ENCODE measurements around the gene ABHD16A. TPM values are rescaled to one million over a fixed set of nuclear protein-coding genes. Genes with fewer than 3 reads are reported as not detected.

The ABHD16A gene
- total and polyA plus RNA-seq, 2 donors (not counting 3 experiments of a cell fraction or from before 2014, with no cell fraction given), result 48.9 to 60.3 TPM

DNA sequence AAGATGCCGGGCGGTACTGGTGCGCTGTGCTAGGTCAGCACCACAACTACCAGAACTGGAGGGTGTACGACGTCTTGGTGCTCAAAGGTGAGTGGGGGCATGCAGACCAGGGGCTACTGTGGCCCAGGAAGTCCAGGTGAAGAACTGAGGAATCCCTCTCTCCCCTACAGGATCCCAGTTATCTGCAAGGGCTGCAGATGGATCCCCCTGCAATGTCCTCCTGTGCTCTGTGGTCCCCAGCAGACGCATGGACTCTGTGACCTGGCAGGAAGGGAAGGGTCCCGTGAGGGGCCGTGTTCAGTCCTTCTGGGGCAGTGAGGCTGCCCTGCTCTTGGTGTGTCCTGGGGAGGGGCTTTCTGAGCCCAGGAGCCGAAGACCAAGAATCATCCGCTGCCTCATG is 4.6 kb upstream of the ABHD16A start:
- no peaks in the 10 kb centered on the region for H3K27me3 ChIP-seq (ENCODE audit: control insufficient read depth in 2 of 2, insufficient read depth in 2 of 2, low read length in 2 of 2)
- intact Hi-C loops (cut with micrococcal nuclease) (no loop called here), dilution Hi-C loops (cut with MboI; ENCODE audit: extremely low pct_ligation_motif_present, low sequenced_read_pairs) (no loop called here)
- no peaks in the 10 kb centered on the region for H3K9me1 ChIP-seq (replicated peaks; ENCODE audit: control insufficient read depth, extremely low read depth, insufficient read depth, low read length)
- DNase-seq (ENCODE audit: low read depth, low spot score) (no peak), FAIRE-seq (no peak)
- TF ChIP-seq POLR2AphosphoS5 (IDR thresholded peaks at IDR 0.05; ENCODE audit: insufficient read depth, low read depth, low read length) (no peak), MYC (IDR thresholded peaks at IDR 0.05; ENCODE audit: low read depth, low read length) (no peak), EZH2 (IDR thresholded peaks at IDR 0.05; ENCODE audit: borderline replicate concordance, low read depth, low read length, severe bottlenecking) (no peak), POLR2A (IDR thresholded peaks at IDR 0.05; ENCODE audit: low read depth, low read length) (no peak), GATA2 (IDR thresholded peaks at IDR 0.05; ENCODE audit: insufficient read depth, insufficient read length, low read depth, low read length) (no peak), FOS (IDR thresholded peaks at IDR 0.05; ENCODE audit: borderline replicate concordance, insufficient read depth, low read length) (no peak), JUN (IDR thresholded peaks at IDR 0.05; ENCODE audit: borderline replicate concordance, insufficient read depth, insufficient read length, low read depth) (no peak)
- TF ChIP-seq, protein P1, sequence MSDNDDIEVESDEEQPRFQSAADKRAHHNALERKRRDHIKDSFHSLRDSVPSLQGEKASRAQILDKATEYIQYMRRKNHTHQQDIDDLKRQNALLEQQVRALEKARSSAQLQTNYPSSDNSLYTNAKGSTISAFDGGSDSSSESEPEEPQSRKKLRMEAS (IDR thresholded peaks at IDR 0.05; ENCODE audit: insufficient read depth, insufficient read length), result no peak
- TF ChIP-seq, protein P2, sequence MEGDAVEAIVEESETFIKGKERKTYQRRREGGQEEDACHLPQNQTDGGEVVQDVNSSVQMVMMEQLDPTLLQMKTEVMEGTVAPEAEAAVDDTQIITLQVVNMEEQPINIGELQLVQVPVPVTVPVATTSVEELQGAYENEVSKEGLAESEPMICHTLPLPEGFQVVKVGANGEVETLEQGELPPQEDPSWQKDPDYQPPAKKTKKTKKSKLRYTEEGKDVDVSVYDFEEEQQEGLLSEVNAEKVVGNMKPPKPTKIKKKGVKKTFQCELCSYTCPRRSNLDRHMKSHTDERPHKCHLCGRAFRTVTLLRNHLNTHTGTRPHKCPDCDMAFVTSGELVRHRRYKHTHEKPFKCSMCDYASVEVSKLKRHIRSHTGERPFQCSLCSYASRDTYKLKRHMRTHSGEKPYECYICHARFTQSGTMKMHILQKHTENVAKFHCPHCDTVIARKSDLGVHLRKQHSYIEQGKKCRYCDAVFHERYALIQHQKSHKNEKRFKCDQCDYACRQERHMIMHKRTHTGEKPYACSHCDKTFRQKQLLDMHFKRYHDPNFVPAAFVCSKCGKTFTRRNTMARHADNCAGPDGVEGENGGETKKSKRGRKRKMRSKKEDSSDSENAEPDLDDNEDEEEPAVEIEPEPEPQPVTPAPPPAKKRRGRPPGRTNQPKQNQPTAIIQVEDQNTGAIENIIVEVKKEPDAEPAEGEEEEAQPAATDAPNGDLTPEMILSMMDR (IDR thresholded peaks at IDR 0.05; ENCODE audit: extremely low read depth in 1 of 2, insufficient read depth in 1 of 2, low read depth in 1 of 2, low read length in 2 of 2), result no peak
- BruUV-seq (replicated peaks), result no TSS peak
- no peaks in the 10 kb centered on the region for H3K36me3 ChIP-seq (ENCODE audit: control insufficient read depth in 2 of 2, extremely low read depth in 1 of 2, insufficient read depth in 2 of 2, low read length in 2 of 2)
- H3K4me2 ChIP-seq (ENCODE audit: insufficient read depth, low read length), result no peak overlapping the region
- POLR2A ChIA-PET, result no interaction called here
- H3K9me3 ChIP-seq (replicated peaks; ENCODE audit: control insufficient read depth, insufficient read depth, low read length), result no peaks in the 10 kb centered on the region
- CTCF ChIA-PET, result no interaction called here
- peaks cover under 1% of the 10 kb centered on the region for H3K79me2 ChIP-seq (ENCODE audit: control insufficient read depth, insufficient read depth, low read length)
- no peak overlapping the region for H2AFZ ChIP-seq (ENCODE audit: low read depth, low read length)
- H3K4me1 ChIP-seq (ENCODE audit: control insufficient read depth, extremely low read depth, insufficient read depth, low read length), result peaks cover 8% of the 10 kb centered on the region
- no peak overlapping the region for H3K27ac ChIP-seq (ENCODE audit: insufficient read depth, low read depth, low read length)
- no peak overlapping the region for H3K9ac ChIP-seq (replicated peaks; ENCODE audit: extremely low read depth, insufficient read depth, low read length)
- no peak overlapping the region for H3K4me3 ChIP-seq (replicated peaks in 1 of 3; ENCODE audit: insufficient read depth in 1 of 3, low read depth in 1 of 3, low read length in 3 of 3)
- H4K20me1 ChIP-seq (replicated peaks; ENCODE audit: control insufficient read depth, extremely low read depth, insufficient read depth, low read length), result no peaks in the 10 kb centered on the region
